Keratinocyte (primary cell): Measurements from ENCODE around the gene RYR2. TPM values are rescaled to one million over a fixed set of nuclear protein-coding genes. Genes with fewer than 3 reads are reported as not detected.

ENCODE experiments used
- DNase-seq: peaks from one replicate; pipeline ENCODE4 v3.0.0-alpha.2; 2011; ENCODE audit warnings: low read depth, missing footprints, low spot score
- FAIRE-seq: peaks from 2 replicates; lab custom pipeline; 2011; peaks lifted over from hg19 to GRCh38; lab: Jason Lieb, UNC
- H2AFZ ChIP-seq: 2 replicates; pipeline ENCODE4 v1.6.0; 2012; ENCODE audit warnings: low read length, control low read depth, inconsistent platforms; ENCODE audit not compliant: control insufficient read depth
- H3K27ac ChIP-seq: 2 replicates; pipeline ENCODE4 v1.5.1; 2011; ENCODE audit warnings: low read length; ENCODE audit not compliant: control insufficient read depth, insufficient read depth
- H3K27me3 ChIP-seq: 3 replicates; pipeline ENCODE4 v1.6.0; 2011; ENCODE audit warnings: low read length; ENCODE audit not compliant: control insufficient read depth, insufficient read depth; ENCODE audit errors: extremely low read depth
- H3K36me3 ChIP-seq, 2 experiments: 2 replicates in 1 of 2; 3 replicates in 1 of 2; pipeline ENCODE4 v1.5.1; 2011; ENCODE audit warnings: low read length in 2 of 2, mild to moderate bottlenecking in 1 of 2; ENCODE audit not compliant: control insufficient read depth in 2 of 2, insufficient read depth in 2 of 2; ENCODE audit errors: extremely low read depth in 1 of 2
- H3K4me1 ChIP-seq: 3 replicates; pipeline ENCODE4 v1.5.1; 2011; ENCODE audit warnings: low read length; ENCODE audit not compliant: control insufficient read depth, insufficient read depth; ENCODE audit errors: extremely low read depth
- H3K4me2 ChIP-seq: 3 replicates; pipeline ENCODE4 v1.6.0; 2011; ENCODE audit warnings: low read depth, low read length; ENCODE audit not compliant: control insufficient read depth, insufficient read depth; ENCODE audit errors: extremely low read depth
- H3K4me3 ChIP-seq, 3 experiments: fragments of 200-600 bp in 1 of 3; sonication (generic) in 1 of 3; 2 replicates in 2 of 3; 3 replicates in 1 of 3; pipeline ENCODE4 v1.5.1; 2011 to 2016; ENCODE audit warnings: low read length in 3 of 3, mild to moderate bottlenecking in 3 of 3, control low read depth in 2 of 3, inconsistent platforms in 1 of 3, low read depth in 1 of 3, mixed read lengths in 1 of 3, mixed run types in 1 of 3, moderate library complexity in 1 of 3; ENCODE audit not compliant: control insufficient read depth in 2 of 3, insufficient read depth in 2 of 3; ENCODE audit errors: extremely low read depth in 1 of 3
- H3K79me2 ChIP-seq: 2 replicates; pipeline ENCODE4 v1.6.0; 2012; ENCODE audit warnings: low read length; ENCODE audit not compliant: control insufficient read depth, insufficient read depth
- H3K9ac ChIP-seq: 3 replicates; pipeline ENCODE4 v1.6.0; 2011; ENCODE audit warnings: low read length; ENCODE audit not compliant: control insufficient read depth, insufficient read depth; ENCODE audit errors: extremely low read depth
- H3K9me1 ChIP-seq: 3 replicates; pipeline ENCODE4 v1.6.0; 2011; ENCODE audit warnings: low read length; ENCODE audit not compliant: control insufficient read depth, insufficient read depth; ENCODE audit errors: extremely low read depth
- H3K9me3 ChIP-seq: 2 replicates; pipeline ENCODE4 v1.5.1; 2012; ENCODE audit warnings: low read depth, low read length; ENCODE audit not compliant: control insufficient read depth
- H4K20me1 ChIP-seq: 3 replicates; pipeline ENCODE4 v1.6.0; 2011; ENCODE audit warnings: low read length; ENCODE audit not compliant: control insufficient read depth, insufficient read depth; ENCODE audit errors: extremely low read depth
- EZH2 ChIP-seq: IDR thresholded peaks from one replicate; pipeline ENCODE4 v1.6.1; 2012; ENCODE audit warnings: inconsistent platforms, mild to moderate bottlenecking, low read length, moderate library complexity
- dilution Hi-C: fragments of 300-500 bp; cut with MboI; formaldehyde crosslinking; loops from one replicate; pipeline ENCODE4 v1.7.0; 2020; ENCODE audit warnings: low sequenced_read_pairs; ENCODE audit not compliant: extremely low pct_ligation_motif_present
- polyA plus RNA-seq, 5 experiments: library from polyadenylated mRNA; depleted of rRNA in 3 of 5; stranded (reverse) in 3 of 5; stranded (forward) in 1 of 5; unstranded in 1 of 5; fragments of >200 nt; gene quantifications; 1 replicate in 1 of 5; 2 replicates in 3 of 5; 3 replicates in 1 of 5; pipeline versions ENCODE4 v1.2.1 to v1.2.3, GENCODE V29; 2011 to 2012; ENCODE audit warnings: missing spikeins in 2 of 5, low read depth in 1 of 5, low replicate concordance in 1 of 5
- TF ChIP-seq, protein P1 (sequence below), 3 experiments: IDR thresholded peaks in 1 of 3; conservative IDR thresholded peaks in 1 of 3; optimal IDR thresholded peaks in 1 of 3; 2 replicates in 2 of 3; 3 replicates in 1 of 3; pipeline versions ENCODE3 to v1.5.1; 2011; ENCODE audit warnings: low read length in 3 of 3, mild to moderate bottlenecking in 3 of 3, moderate library complexity in 2 of 3, control low read depth in 1 of 3, inconsistent platforms in 1 of 3; ENCODE audit not compliant: insufficient read depth in 2 of 3; ENCODE audit errors: extremely low read depth in 1 of 3

Gene RYR2
- polyA plus RNA-seq, 1 donor (not counting 4 experiments of a cell fraction or from before 2014, with no cell fraction given) = 0.05 TPM

DNA sequence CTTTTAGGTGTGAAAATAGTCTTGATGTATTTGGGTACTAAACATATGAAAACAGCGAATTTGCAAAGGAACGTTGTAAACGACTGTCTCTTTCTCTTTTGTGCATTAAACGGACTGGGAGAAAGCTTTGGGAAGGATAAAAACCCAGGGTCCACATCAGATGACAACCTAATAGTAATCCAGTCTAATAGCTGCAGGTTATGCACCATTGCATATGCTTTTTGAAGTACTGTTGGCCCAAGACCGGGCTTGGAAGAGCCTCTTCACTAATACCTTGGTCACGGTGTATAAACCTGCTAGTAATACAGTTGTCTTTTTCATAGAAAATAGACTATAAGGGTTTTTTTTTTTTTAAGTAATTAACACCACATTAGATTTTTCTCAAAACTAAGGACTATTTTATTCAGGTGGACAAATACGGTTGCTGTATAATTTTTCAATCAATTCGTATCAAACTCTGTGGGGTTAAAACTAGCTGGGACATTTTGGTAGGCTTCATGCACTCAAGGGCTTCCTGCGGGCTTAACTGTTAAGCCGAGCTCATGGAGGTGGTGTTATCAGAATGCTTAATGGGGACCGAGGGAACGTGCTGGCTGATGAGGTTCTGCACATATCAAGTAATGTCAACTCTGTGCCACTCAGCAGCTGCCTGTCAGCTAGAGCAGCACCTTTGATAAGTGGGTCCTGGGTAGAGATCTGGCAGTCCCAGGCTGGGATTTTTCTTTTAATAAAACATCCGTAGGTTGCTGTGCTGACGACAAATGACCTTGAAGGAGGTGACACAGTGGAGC lies 2.1 kb downstream of the RYR2 start:
- Histone ChIP-seq H3K4me1 (no peaks in the 10 kb centered on the region), H3K4me2 (no peak overlapping the region), H3K9ac (no peak overlapping the region), H3K36me3 (no peaks in the 10 kb centered on the region), H3K27me3 (peaks cover 22% of the 10 kb centered on the region), H2AFZ (no peak overlapping the region), H4K20me1 (no peaks in the 10 kb centered on the region), H3K79me2 (no peaks in the 10 kb centered on the region), H3K9me1 (no peaks in the 10 kb centered on the region), H3K4me3 (no peak overlapping the region), H3K9me3 (no peaks in the 10 kb centered on the region), H3K27ac (no peak overlapping the region)
- dilution Hi-C loops = no loop called here
- DNase-seq = no peak
- no peak for TF ChIP-seq EZH2
- TF ChIP-seq, protein P1, sequence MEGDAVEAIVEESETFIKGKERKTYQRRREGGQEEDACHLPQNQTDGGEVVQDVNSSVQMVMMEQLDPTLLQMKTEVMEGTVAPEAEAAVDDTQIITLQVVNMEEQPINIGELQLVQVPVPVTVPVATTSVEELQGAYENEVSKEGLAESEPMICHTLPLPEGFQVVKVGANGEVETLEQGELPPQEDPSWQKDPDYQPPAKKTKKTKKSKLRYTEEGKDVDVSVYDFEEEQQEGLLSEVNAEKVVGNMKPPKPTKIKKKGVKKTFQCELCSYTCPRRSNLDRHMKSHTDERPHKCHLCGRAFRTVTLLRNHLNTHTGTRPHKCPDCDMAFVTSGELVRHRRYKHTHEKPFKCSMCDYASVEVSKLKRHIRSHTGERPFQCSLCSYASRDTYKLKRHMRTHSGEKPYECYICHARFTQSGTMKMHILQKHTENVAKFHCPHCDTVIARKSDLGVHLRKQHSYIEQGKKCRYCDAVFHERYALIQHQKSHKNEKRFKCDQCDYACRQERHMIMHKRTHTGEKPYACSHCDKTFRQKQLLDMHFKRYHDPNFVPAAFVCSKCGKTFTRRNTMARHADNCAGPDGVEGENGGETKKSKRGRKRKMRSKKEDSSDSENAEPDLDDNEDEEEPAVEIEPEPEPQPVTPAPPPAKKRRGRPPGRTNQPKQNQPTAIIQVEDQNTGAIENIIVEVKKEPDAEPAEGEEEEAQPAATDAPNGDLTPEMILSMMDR (optimal IDR thresholded peaks at IDR 0.05 in 1 of 3, IDR thresholded peaks at IDR 0.05 in 1 of 3, conservative IDR thresholded peaks at IDR 0.05 in 1 of 3; ENCODE audit: extremely low read depth in 1 of 3, insufficient read depth in 2 of 3, low read length in 3 of 3) = no peak
- no peak for FAIRE-seq

DNA sequence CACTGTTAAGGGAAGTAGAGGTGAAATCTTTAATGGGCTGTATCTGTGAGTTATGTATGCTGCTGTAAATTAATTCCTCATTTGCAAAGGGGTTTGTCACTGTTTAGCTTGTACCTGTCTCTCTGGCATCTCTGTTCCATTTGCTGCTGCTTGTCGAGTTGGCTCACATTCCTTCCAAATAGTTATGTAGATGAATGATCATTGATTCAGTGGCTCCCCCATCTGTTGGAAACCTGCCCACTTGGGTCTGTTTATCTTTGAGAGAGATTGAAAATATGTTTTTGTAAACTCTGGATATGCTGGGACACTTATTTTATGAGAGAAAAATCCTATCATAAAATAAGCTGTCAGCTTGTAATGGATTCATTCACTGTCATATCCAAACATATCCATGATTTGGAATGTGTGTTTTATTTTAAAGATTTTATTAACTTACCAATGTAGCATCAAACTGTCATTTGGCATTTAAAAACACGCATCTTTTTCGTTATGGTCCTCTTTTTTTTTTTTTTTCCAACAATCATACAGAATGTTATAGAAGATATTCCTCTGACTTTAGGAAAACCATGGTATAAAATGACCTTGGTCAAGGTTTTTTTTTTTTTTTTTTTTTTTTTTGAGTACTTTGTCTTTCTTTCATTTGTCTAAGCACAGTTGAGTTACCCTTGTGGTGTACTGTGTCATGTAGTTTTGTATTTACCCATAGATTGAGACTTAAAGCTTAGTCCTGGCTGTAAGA lies 3.5 kb downstream of the RYR2 start:
- dilution Hi-C loops = no loop called here
- FAIRE-seq = no peak

More for the DNA sequence above, 3.5 kb downstream of the RYR2 start:
- TF ChIP-seq EZH2 = no peak
- TF ChIP-seq, protein P1 (optimal IDR thresholded peaks at IDR 0.05 in 1 of 3, IDR thresholded peaks at IDR 0.05 in 1 of 3, conservative IDR thresholded peaks at IDR 0.05 in 1 of 3; ENCODE audit: extremely low read depth in 1 of 3, insufficient read depth in 2 of 3, low read length in 3 of 3) = no peak
- H4K20me1 ChIP-seq = no peaks in the 10 kb centered on the region
- no peaks in the 10 kb centered on the region for H3K9me3 ChIP-seq
- H3K79me2 ChIP-seq = no peaks in the 10 kb centered on the region
- H3K9ac ChIP-seq = no peak overlapping the region
- no peak overlapping the region for H3K4me2 ChIP-seq
- no peak overlapping the region for H3K27ac ChIP-seq
- no peak overlapping the region for H2AFZ ChIP-seq
- H3K36me3 ChIP-seq = no peaks in the 10 kb centered on the region
- no peaks in the 10 kb centered on the region for H3K9me1 ChIP-seq
- H3K4me1 ChIP-seq = no peaks in the 10 kb centered on the region
- H3K27me3 ChIP-seq = peaks cover 22% of the 10 kb centered on the region
- H3K4me3 ChIP-seq = no peak overlapping the region
- no peak for DNase-seq
